ENCODE data around the gene PLXNA4.

PLXNA4 gene

DNA sequence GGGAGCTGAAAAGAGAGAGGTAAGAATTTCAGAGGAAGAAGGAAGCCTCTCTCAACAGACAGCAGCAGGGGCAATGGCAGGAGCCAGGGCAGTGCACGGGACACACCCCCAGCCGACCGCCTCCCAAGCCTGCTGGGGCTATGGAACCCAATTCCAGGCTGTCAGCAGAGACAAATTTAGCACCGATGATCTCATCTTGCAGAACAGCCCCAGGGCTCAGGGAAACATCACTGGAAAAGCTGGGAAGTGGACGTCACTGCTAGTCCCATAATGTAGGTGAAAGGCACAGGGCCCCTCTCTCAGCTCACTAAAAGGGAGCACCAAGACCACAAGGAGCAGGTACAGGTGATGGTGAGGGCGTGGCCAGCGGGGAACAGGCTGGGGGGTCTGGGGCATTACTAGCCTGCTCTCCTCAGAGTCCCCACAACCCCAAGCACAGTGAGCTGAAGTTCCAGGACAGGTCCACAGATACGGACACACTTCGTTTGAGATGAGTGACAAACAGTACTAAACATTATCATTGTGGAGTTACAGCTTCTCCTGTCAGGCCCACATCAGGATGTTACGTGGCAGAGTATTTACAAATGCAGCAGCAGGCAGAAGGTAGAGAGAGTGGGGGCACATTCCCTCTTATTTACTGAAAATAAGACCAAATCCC, 103.7 kb downstream of the PLXNA4 start:
- POLR2A ChIA-PET (ENCODE audit: low non-redundant PET): no interaction called here
- TF ChIP-seq CTCF (conservative IDR thresholded peaks at IDR 0.05; ENCODE audit: low read depth): no peak
- DNase-seq (ENCODE audit: low spot score): peak; percentile 7
- no peak overlapping the region for H3K27ac ChIP-seq
- CTCF ChIA-PET: no interaction called here

- no peak for TF ChIP-seq CTCF (conservative IDR thresholded peaks at IDR 0.05; ENCODE audit: low read depth)
- ChIA-PET POLR2A (ENCODE audit: low non-redundant PET) (no interaction called here), CTCF (no interaction called here)
- H3K27ac ChIP-seq: no peak overlapping the region
- DNase-seq (ENCODE audit: low spot score): no peak
Observed at GRCh38 chr7:132471515-132471914, 104.8 kb downstream of the PLXNA4 start.

DNA sequence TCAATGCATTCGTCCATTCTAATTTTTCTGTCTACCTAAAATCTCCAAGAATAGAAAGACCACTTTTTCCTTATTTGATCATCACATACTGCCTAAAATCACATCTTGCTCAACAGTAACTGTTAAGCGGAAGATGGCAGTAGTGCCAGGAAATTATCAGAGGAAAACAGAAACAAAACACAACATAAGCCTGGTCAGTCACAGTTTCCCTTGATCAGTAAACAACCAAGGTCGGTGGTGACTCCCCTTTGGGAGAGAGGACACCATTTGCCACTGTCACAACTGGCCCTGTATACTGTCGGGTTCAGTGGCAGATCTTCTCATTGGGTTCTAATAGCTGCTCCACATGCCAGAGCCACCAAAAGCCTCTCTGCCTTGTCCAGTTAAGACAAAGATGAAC, 106.6 kb downstream of the PLXNA4 start:
- DNase-seq (ENCODE audit: low spot score): no peak
- TF ChIP-seq CTCF (conservative IDR thresholded peaks at IDR 0.05; ENCODE audit: low read depth): no peak
- CTCF ChIA-PET: no interaction called here
- H3K27ac ChIP-seq: no peak overlapping the region
- POLR2A ChIA-PET (ENCODE audit: low non-redundant PET): no interaction called here

- ChIA-PET POLR2A (ENCODE audit: low non-redundant PET) (no interaction called here), CTCF (no interaction called here)
- TF ChIP-seq CTCF (conservative IDR thresholded peaks at IDR 0.05; ENCODE audit: low read depth): no peak
- no peak for DNase-seq (ENCODE audit: low spot score)
- no peak overlapping the region for H3K27ac ChIP-seq
Observed at GRCh38 chr7:132469264-132469663, 107.0 kb downstream of the PLXNA4 start.

GRCh38 chr7:132466367-132466766, 109.9 kb downstream of the PLXNA4 start:
- DNase-seq (ENCODE audit: low spot score): no peak
- POLR2A ChIA-PET (ENCODE audit: low non-redundant PET): no interaction called here
- no peak for TF ChIP-seq CTCF (conservative IDR thresholded peaks at IDR 0.05; ENCODE audit: low read depth)
- CTCF ChIA-PET: no interaction called here
- H3K27ac ChIP-seq: no peak overlapping the region

- no peak for TF ChIP-seq CTCF (conservative IDR thresholded peaks at IDR 0.05; ENCODE audit: low read depth)
- no peak overlapping the region for H3K27ac ChIP-seq
- DNase-seq (ENCODE audit: low spot score): no peak
- POLR2A ChIA-PET (ENCODE audit: low non-redundant PET): no interaction called here
- CTCF ChIA-PET: no interaction called here
Observed at GRCh38 chr7:132465516-132465915, 110.8 kb downstream of the PLXNA4 start.
